Measurements from ENCODE around the gene APOC4.
"Not testable (repeated sequence)": the region's sequence is repeated elsewhere in the genome, so short reads cannot be mapped to it uniquely, and the experiment has no call there.

Gene APOC4

GRCh38 chr19:44942067-44942571 is at the start of gene APOC4:
TSS of gene APOC4 (plus strand) at chr19:44942237. CDS start at chr19:44942278, 41 bp downstream.
- DNase-seq (ENCODE audit: low spot score) = no peak

- DNase-seq (ENCODE audit: low spot score) = no peak
Observed at GRCh38 chr19:44892932-44893331, 49.1 kb upstream of the APOC4 start.

- DNase-seq (ENCODE audit: low spot score) = no peak
Observed at GRCh38 chr19:44893332-44894051, 48.5 kb upstream of the APOC4 start.

GRCh38 chr19:44894052-44894400 is 48.0 kb upstream of the APOC4 start:
- DNase-seq (ENCODE audit: low spot score) = no peak

- DNase-seq (ENCODE audit: low spot score) = no peak
Observed at GRCh38 chr19:44894946-44895345, 47.1 kb upstream of the APOC4 start.

GRCh38 chr19:44897835-44898234 is 44.2 kb upstream of the APOC4 start:
- DNase-seq (ENCODE audit: low spot score) = no peak

GRCh38 chr19:44900328-44901244 is 41.5 kb upstream of the APOC4 start:
- no peak for DNase-seq (ENCODE audit: low spot score)

GRCh38 chr19:44903216-44903601 is 38.8 kb upstream of the APOC4 start:
- DNase-seq (ENCODE audit: low spot score) = no peak

GRCh38 chr19:44903602-44904425 is 38.2 kb upstream of the APOC4 start:
- peak; percentile 78 for DNase-seq (ENCODE audit: low spot score)

GRCh38 chr19:44904426-44904994 is 37.5 kb upstream of the APOC4 start:
- DNase-seq (ENCODE audit: low spot score) = no peak

GRCh38 chr19:44905437-44906160 is 36.4 kb upstream of the APOC4 start, which contains the start of gene APOE:
TSS of gene APOE (plus strand) at chr19:44905796. CDS start at chr19:44906625, 829 bp downstream.
- no peak for DNase-seq (ENCODE audit: low spot score)

- DNase-seq (ENCODE audit: low spot score) = no peak
Observed at GRCh38 chr19:44907613-44908012, 34.4 kb upstream of the APOC4 start.

GRCh38 chr19:44908074-44908835 is 33.8 kb upstream of the APOC4 start:
- no peak for DNase-seq (ENCODE audit: low spot score)

GRCh38 chr19:44908836-44909261 is 33.2 kb upstream of the APOC4 start:
- no peak for DNase-seq (ENCODE audit: low spot score)

- peak; percentile 59 for DNase-seq (ENCODE audit: low spot score)
Observed at GRCh38 chr19:44909775-44910174, 32.3 kb upstream of the APOC4 start.

- DNase-seq (ENCODE audit: low spot score) = not testable (repeated sequence)
Observed at GRCh38 chr19:44911896-44912295, 30.1 kb upstream of the APOC4 start.

GRCh38 chr19:44912854-44913253 is 29.2 kb upstream of the APOC4 start:
- peak; percentile 40 for DNase-seq (ENCODE audit: low spot score)

GRCh38 chr19:44913512-44914432 is 28.3 kb upstream of the APOC4 start:
- peak; percentile 61 for DNase-seq (ENCODE audit: low spot score)
